NCI-H1436 treated with DMSO at 0.1 percent for 48 hours (cell line): ENCODE data around the gene ZNF354C.

Source experiments
- DNase-seq: peaks from one replicate; lab custom pipeline; 2025; lab: John Stamatoyannopoulos, UW

ZNF354C gene

GRCh38 chr5:179127136-179128040 lies 67.2 kb downstream of the ZNF354C start:
- no peak for DNase-seq

GRCh38 chr5:179128041-179128365 lies 67.8 kb downstream of the ZNF354C start:
- DNase-seq, result no peak

- no peak for DNase-seq
Measured at GRCh38 chr5:179128976-179129375, 68.8 kb downstream of the ZNF354C start.

GRCh38 chr5:179129607-179130071 lies 69.5 kb downstream of the ZNF354C start:
- DNase-seq, result no peak

GRCh38 chr5:179130101-179130681 lies 70.0 kb downstream of the ZNF354C start:
- DNase-seq, result no peak

- no peak for DNase-seq
Measured at GRCh38 chr5:179131321-179131835, 71.2 kb downstream of the ZNF354C start.

- DNase-seq, result no peak
Measured at GRCh38 chr5:179131886-179132585, 71.9 kb downstream of the ZNF354C start.

- DNase-seq, result no peak
Measured at GRCh38 chr5:179132586-179133355, 72.6 kb downstream of the ZNF354C start.
